PC-3 (cell line): ENCODE data around the gene KIF11. TPM values are rescaled to one million over a fixed set of nuclear protein-coding genes. Genes with fewer than 3 reads are reported as not detected.
"Not testable (repeated sequence)": the region's sequence is repeated elsewhere in the genome, so short reads cannot be mapped to it uniquely, and the experiment has no call there.

Source experiments
- ATAC-seq: fragments of 200-7000 bp; cut with Tn5 transposase; 2 replicates; pipeline ENCODE4 v1.9.1; 2020; ENCODE audit warnings: mild to moderate bottlenecking, moderate library complexity
- BruUV-seq: library from RNA; stranded (reverse); fragments of 400-500 nt; replicated peaks from 2 replicates; lab custom pipeline; 2021; lab: Mats Ljungman, UMichigan
- CTCF ChIA-PET: fragments of 300-600 bp; sonication (Branson Sonifier 250); formaldehyde crosslinking; loops from one replicate; lab custom pipeline; 2022; ENCODE audit warnings: antibody characterized with exemption; lab: Charles Lee
- POLR2A ChIA-PET: fragments of 300-600 bp; sonication (Branson Sonifier 250); formaldehyde crosslinking; loops from one replicate; lab custom pipeline; 2022; ENCODE audit warnings: antibody characterized with exemption; ENCODE audit not compliant: unreplicated experiment; lab: Charles Lee
- DNase-seq: peaks from one replicate; pipeline ENCODE4 v3.0.0-alpha.2; 2015
- H2AFZ ChIP-seq: fragments of 300-600 bp; sonication (generic); 2 replicates; pipeline ENCODE4 v1.6.0; 2016; ENCODE audit warnings: antibody characterized with exemption, low read length
- H3F3A ChIP-seq: fragments of 300-600 bp; sonication (generic); one replicate; pipeline ENCODE4 v1.6.0; 2017; ENCODE audit warnings: antibody characterized with exemption, low read length, control low read depth, mild to moderate bottlenecking; ENCODE audit not compliant: unreplicated experiment
- H3K27ac ChIP-seq: fragments of 300-600 bp; sonication (generic); 2 replicates; pipeline ENCODE4 v1.5.1; 2016; ENCODE audit warnings: mild to moderate bottlenecking, low read length
- H3K27me3 ChIP-seq: fragments of 300-600 bp; sonication (generic); 2 replicates; pipeline ENCODE4 v1.6.1; 2016; ENCODE audit warnings: low read length, mixed read lengths
- H3K36me3 ChIP-seq: fragments of 300-600 bp; sonication (generic); 2 replicates; pipeline ENCODE4 v1.6.1; 2016; ENCODE audit warnings: low read depth, mixed run types, low read length, mixed read lengths
- H3K4me1 ChIP-seq: fragments of 300-600 bp; sonication (generic); 2 replicates; pipeline ENCODE4 v1.5.1; 2016; ENCODE audit warnings: low read length; ENCODE audit not compliant: insufficient read depth
- H3K4me2 ChIP-seq: fragments of 300-600 bp; sonication (generic); 2 replicates; pipeline ENCODE4 v1.6.0; 2016; ENCODE audit warnings: low read length
- H3K4me3 ChIP-seq: fragments of 300-600 bp; sonication (generic); 2 replicates; pipeline ENCODE4 v1.5.1; 2016; ENCODE audit warnings: mild to moderate bottlenecking, low read length, mixed read lengths
- H3K79me2 ChIP-seq: fragments of 300-600 bp; sonication (generic); 2 replicates; pipeline ENCODE4 v1.6.1; 2017; ENCODE audit warnings: low read length, mixed read lengths
- H3K9ac ChIP-seq: fragments of 300-600 bp; sonication (generic); 2 replicates; pipeline ENCODE4 v1.6.0; 2016; ENCODE audit warnings: mild to moderate bottlenecking, low read length
- H3K9me2 ChIP-seq: fragments of 300-600 bp; sonication (generic); replicated peaks from 2 replicates; pipeline ENCODE4 v1.6.1; 2016; ENCODE audit warnings: mixed run types, low read length, mixed read lengths
- H3K9me3 ChIP-seq: fragments of 300-600 bp; sonication (generic); 2 replicates; pipeline ENCODE4 v1.6.1; 2016; ENCODE audit warnings: low read length, mixed read lengths
- H4K20me1 ChIP-seq: fragments of 300-600 bp; sonication (generic); 2 replicates; pipeline ENCODE4 v1.6.1; 2016; ENCODE audit warnings: low read length, mixed read lengths
- CTCF ChIP-seq: fragments of 300-600 bp; sonication (generic); conservative IDR thresholded peaks from 2 replicates; pipeline ENCODE4 v1.5.1; 2017; ENCODE audit warnings: antibody characterized with exemption, low read depth, mild to moderate bottlenecking, low read length
- EZH2 ChIP-seq: fragments of 300-600 bp; sonication (generic); IDR thresholded peaks from one replicate; pipeline ENCODE4 v1.6.1; 2017; ENCODE audit warnings: antibody characterized with exemption, mild to moderate bottlenecking, low read length; ENCODE audit not compliant: unreplicated experiment
- EZH2phosphoT487 ChIP-seq: fragments of 300-600 bp; sonication (generic); IDR thresholded peaks from 2 replicates; pipeline ENCODE4 v1.6.1; 2018; ENCODE audit warnings: mild to moderate bottlenecking, antibody characterized with exemption, low read length, borderline replicate concordance
- intact Hi-C: fragments of 100-400 bp; cut with micrococcal nuclease; formaldehyde crosslinking; loops from 2 replicates; pipeline ENCODE4 v1.9.0; 2023
- total RNA-seq: library from RNA; depleted of rRNA; stranded (reverse); fragments of >200 nt; gene quantifications from 2 replicates; pipeline ENCODE4 v1.2.3, GENCODE V29; 2014

The KIF11 gene
- total RNA-seq, 1 experiment from 2014 or later: 26.2 TPM

- POLR2A ChIA-PET: interaction anchor here (0.6 kb wide), 1 partner anchor 166 kb away, joined by 6 read pairs; no protein-coding TSS in a partner anchor
- no peak overlapping the region for H2AFZ ChIP-seq
- TF ChIP-seq EZH2 (no peak), CTCF (no peak), EZH2phosphoT487 (no peak)
- H3K27ac ChIP-seq: no peak overlapping the region
- BruUV-seq: no TSS peak
- no peak overlapping the region for H3K4me3 ChIP-seq
- H3K4me2 ChIP-seq: no peak overlapping the region
- no peaks in the 10 kb centered on the region for H3F3A ChIP-seq
- H3K9me2 ChIP-seq: no peaks in the 10 kb centered on the region
- no peaks in the 10 kb centered on the region for H3K27me3 ChIP-seq
- no peaks in the 10 kb centered on the region for H3K9me3 ChIP-seq
- CTCF ChIA-PET: no interaction called here
- H4K20me1 ChIP-seq: no peaks in the 10 kb centered on the region
- H3K36me3 ChIP-seq: peaks cover 7% of the 10 kb centered on the region; the same call in 1 of the 2 replicates
- DNase-seq: no peak
- peaks cover 46% of the 10 kb centered on the region for H3K79me2 ChIP-seq
- H3K9ac ChIP-seq: no peak overlapping the region
- H3K4me1 ChIP-seq: peaks cover 5% of the 10 kb centered on the region
- peak; percentile 35; the same call in 1 of the 2 replicates for ATAC-seq
- intact Hi-C loops: no loop called here
Observed at GRCh38 chr10:92562424-92562823, 30.5 kb upstream of the KIF11 start.

- peaks cover 15% of the 10 kb centered on the region; the same call in 1 of the 2 replicates for H4K20me1 ChIP-seq
- H3K9me3 ChIP-seq: no peaks in the 10 kb centered on the region
- H3K79me2 ChIP-seq: peaks cover 81% of the 10 kb centered on the region
- ATAC-seq (peak; percentile 86), DNase-seq (peak; percentile 73)
- no peak overlapping the region for H3K4me3 ChIP-seq
- no TSS peak for BruUV-seq
- TF ChIP-seq EZH2: no peak
- TF ChIP-seq EZH2phosphoT487: no peak
- no peak for TF ChIP-seq CTCF
- H3K9ac ChIP-seq: no peak overlapping the region
- ChIA-PET CTCF (no interaction called here), POLR2A (interaction anchor here (0.6 to 0.7 kb wide), 2 partner anchors 195 to 908 kb away, joined by 10 to 20 read pairs; no protein-coding TSS in a partner anchor)
- peak overlapping the region; percentile 30 for H3K27ac ChIP-seq
- no peaks in the 10 kb centered on the region for H3F3A ChIP-seq
- H3K4me2 ChIP-seq: peak overlapping the region; percentile 40
- H3K9me2 ChIP-seq: no peaks in the 10 kb centered on the region
- no peaks in the 10 kb centered on the region for H3K27me3 ChIP-seq
- H3K36me3 ChIP-seq: no peaks in the 10 kb centered on the region
- intact Hi-C loops: no loop called here
- no peak overlapping the region for H2AFZ ChIP-seq
- peaks cover 32% of the 10 kb centered on the region for H3K4me1 ChIP-seq
Observed at GRCh38 chr10:92567952-92568600, 24.9 kb upstream of the KIF11 start.

GRCh38 chr10:92569071-92569470 is 23.9 kb upstream of the KIF11 start:
- DNase-seq (no peak), ATAC-seq (no peak)
- Histone ChIP-seq H3K9me2 (no peaks in the 10 kb centered on the region), H3K79me2 (peaks cover 82% of the 10 kb centered on the region), H3K36me3 (no peaks in the 10 kb centered on the region), H4K20me1 (peaks cover 15% of the 10 kb centered on the region; the same call in 1 of the 2 replicates), H3K27me3 (no peaks in the 10 kb centered on the region), H3K4me1 (peaks cover 32% of the 10 kb centered on the region), H3K27ac (no peak overlapping the region), H3K9ac (no peak overlapping the region), H3K9me3 (no peaks in the 10 kb centered on the region), H3K4me3 (no peak overlapping the region), H2AFZ (no peak overlapping the region), H3F3A (no peaks in the 10 kb centered on the region), H3K4me2 (peak overlapping the region; percentile 19; the same call in 1 of the 2 replicates)
- intact Hi-C loops: no loop called here
- POLR2A ChIA-PET: no interaction called here
- CTCF ChIA-PET: no interaction called here
- BruUV-seq: no TSS peak
- TF ChIP-seq EZH2 (no peak), CTCF (no peak), EZH2phosphoT487 (no peak)

GRCh38 chr10:92569663-92570062 is 23.3 kb upstream of the KIF11 start:
- H3K4me2 ChIP-seq, H3K9me3 ChIP-seq, ATAC-seq, H3K27me3 ChIP-seq, H3K9ac ChIP-seq, H2AFZ ChIP-seq, H3K9me2 ChIP-seq, BruUV-seq, CTCF ChIA-PET, POLR2A ChIA-PET, intact Hi-C loops, H3K4me3 ChIP-seq, H3K27ac ChIP-seq, H3F3A ChIP-seq, H3K36me3 ChIP-seq, DNase-seq: not testable (repeated sequence)
- peaks cover 32% of the 10 kb centered on the region for H3K4me1 ChIP-seq
- H3K79me2 ChIP-seq: peaks cover 78% of the 10 kb centered on the region
- H4K20me1 ChIP-seq: peaks cover 15% of the 10 kb centered on the region; the same call in 1 of the 2 replicates
